Fibroblast of pulmonary artery (primary cell): ENCODE results near the gene PMPCA.
A peak's percentile ranks its signal among the peaks of the same experiment; 100 is the strongest.

Experiments
- DNase-seq: peaks from one replicate; pipeline ENCODE4 v3.0.0-alpha.2; 2010; ENCODE audit warnings: low read depth
- H3K4me3 ChIP-seq: replicated peaks from 2 replicates; pipeline ENCODE4 v1.5.1; 2011; ENCODE audit warnings: low read depth, mild to moderate bottlenecking, control low read depth, low read length, moderate library complexity
- TF ChIP-seq, protein P1 (sequence below): IDR thresholded peaks from 2 replicates; pipeline ENCODE4 v1.5.1; 2011; ENCODE audit warnings: mild to moderate bottlenecking, control low read depth, low read length, inconsistent platforms; ENCODE audit errors: missing control alignments

Gene PMPCA

DNA sequence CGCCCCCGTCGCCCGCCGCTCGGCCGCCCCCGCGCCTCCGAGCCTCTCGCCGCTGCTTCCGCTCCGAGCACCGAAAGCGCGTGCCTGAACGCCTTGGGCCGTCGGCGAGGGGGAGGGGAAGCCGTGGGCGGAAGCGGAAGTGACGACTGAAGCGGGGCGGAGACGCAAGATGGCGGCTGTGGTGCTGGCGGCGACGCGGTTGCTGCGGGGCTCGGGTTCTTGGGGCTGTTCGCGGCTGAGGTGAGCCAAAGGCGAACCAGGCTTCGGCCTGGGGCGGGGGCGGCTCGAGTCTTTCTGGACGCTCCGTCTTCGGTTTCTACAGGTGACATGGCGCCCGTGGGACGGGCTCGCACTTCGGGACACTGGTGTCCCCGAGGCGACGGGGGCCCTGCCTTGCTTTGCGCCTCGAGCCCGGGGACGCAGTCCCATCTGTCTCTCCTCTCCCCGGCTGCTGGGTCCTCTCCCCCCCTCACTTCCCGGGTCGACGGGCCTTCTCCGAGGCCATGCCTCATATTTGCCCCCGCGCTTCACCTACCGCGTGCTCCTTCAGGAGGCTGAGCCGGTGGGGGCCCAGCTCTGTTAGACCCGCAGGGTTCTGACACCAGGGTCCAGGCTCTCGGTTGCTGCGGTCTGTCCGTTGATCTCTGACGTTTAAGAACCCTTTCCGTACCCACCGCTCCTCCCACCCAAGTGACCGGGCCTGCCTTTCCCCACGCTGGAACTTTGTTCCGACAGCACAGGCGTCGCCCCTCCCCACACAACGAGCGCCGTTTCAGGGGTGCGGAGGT, at the start of gene PMPCA, which contains the start of gene ENTR1:
Gene PMPCA (plus strand): TSS at position 159 of the 788 bp plus-strand sequence. CDS start 11 bp downstream, at position 170.
Gene ENTR1 (minus strand): TSS at position 115 of the 788 bp plus-strand sequence. CDS start 217 bp downstream, outside the sequence.
- H3K4me3 ChIP-seq: peak within 1 kb of the TSS; percentile 93
- TF ChIP-seq, protein P1, sequence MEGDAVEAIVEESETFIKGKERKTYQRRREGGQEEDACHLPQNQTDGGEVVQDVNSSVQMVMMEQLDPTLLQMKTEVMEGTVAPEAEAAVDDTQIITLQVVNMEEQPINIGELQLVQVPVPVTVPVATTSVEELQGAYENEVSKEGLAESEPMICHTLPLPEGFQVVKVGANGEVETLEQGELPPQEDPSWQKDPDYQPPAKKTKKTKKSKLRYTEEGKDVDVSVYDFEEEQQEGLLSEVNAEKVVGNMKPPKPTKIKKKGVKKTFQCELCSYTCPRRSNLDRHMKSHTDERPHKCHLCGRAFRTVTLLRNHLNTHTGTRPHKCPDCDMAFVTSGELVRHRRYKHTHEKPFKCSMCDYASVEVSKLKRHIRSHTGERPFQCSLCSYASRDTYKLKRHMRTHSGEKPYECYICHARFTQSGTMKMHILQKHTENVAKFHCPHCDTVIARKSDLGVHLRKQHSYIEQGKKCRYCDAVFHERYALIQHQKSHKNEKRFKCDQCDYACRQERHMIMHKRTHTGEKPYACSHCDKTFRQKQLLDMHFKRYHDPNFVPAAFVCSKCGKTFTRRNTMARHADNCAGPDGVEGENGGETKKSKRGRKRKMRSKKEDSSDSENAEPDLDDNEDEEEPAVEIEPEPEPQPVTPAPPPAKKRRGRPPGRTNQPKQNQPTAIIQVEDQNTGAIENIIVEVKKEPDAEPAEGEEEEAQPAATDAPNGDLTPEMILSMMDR: no peak
- DNase-seq: peak; percentile 89

DNA sequence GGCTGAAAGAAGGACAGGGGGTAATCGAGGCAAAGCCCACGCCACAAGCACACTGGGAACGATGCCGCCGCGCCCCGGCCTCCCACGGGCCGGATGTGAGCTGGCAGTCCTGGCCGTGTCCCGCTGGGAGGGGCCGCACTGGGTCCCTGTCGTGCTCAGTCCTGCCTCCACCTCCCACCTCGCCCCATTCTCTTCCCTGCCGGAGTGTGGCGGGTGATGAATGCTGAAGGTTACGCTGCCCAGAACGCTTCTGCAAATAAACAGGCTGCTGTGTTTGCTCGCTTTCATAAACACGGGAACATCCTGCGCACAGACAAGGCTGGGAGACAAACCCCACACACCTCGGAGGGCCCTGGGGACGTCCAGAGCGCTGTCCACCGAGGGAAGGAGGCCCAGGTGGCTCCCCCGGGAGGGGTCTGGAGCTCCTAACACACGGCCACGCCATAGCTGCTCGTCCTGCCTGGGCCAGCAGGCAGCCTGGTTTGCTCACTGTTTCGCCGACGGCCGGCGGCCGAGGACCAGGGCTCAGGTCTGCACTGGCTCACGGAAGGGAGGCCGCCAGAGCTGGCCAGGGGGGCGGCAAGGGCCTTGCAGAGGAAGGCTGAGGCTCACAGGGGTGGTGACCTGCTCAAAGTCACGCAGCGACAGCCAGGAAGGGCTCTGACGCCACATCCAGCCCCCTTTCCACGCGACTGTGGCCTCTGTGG, 49.3 kb upstream of the PMPCA start:
- no peak overlapping the region for H3K4me3 ChIP-seq
- TF ChIP-seq, protein P1: no peak
- DNase-seq: no peak

GRCh38 chr9:136361754-136362449, 48.6 kb upstream of the PMPCA start:
- no peak overlapping the region for H3K4me3 ChIP-seq
- TF ChIP-seq, protein P1: no peak
- no peak for DNase-seq

GRCh38 chr9:136362450-136362784, 48.0 kb upstream of the PMPCA start:
- DNase-seq: no peak
- TF ChIP-seq, protein P1: no peak
- no peak overlapping the region for H3K4me3 ChIP-seq

GRCh38 chr9:136363106-136363948, 47.1 kb upstream of the PMPCA start, which contains the start of gene DNLZ:
DNLZ (minus strand) TSS chr9:136363744; CDS start chr9:136363714, 30 bp downstream.
- TF ChIP-seq, protein P1: peak; percentile 49
- H3K4me3 ChIP-seq: peak within 1 kb of the TSS; percentile 73
- DNase-seq: peak; percentile 95

DNA sequence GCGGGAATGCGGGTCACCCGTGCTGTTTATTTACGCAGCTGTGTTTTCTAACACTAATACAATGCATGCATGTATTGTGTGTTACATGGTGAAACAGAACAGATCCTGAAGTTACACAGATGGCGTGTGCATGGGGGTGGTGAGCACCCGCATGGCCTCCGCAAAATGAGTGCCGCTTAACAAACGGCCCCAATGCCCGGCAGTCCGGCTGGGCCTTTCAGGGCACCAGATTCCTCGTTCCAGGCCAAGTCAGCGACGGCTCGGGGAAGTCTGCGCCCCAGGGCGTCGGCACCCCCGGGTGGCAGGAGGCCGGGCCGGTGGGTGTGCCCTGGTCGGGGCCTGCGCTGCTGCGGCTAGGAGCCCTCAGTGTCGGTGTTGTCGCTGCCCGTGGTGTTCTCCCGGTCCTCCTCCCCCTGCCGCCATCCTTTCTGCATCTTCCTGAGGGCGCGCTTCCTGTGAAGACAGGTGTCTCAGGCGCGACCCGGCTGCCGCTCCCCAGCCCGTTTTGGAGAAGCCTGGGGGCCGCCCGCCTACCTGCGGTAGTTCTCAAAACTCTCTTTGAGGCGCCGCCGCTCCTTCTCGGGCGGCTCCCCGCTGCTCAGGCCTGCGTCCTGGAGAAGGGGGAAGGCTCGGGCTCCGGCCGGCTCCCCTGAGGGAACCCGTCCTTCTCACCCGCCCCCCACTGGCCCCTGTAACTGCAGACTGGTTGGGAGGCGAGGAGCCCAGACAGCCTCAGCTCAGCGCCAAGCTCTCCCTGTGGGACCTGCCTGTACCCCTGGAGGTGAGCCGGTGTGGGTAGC, 46.3 kb upstream of the PMPCA start:
- no peak overlapping the region for H3K4me3 ChIP-seq
- TF ChIP-seq, protein P1: no peak
- DNase-seq: no peak
